Mesodermal cell (in vitro differentiated cells): ENCODE data around the gene ZNF358.
A peak's percentile ranks its signal among the peaks of the same experiment; 100 is the strongest.

Experiments
- H3K27ac ChIP-seq: 2 replicates; pipeline ENCODE4 v1.7.0; 2013; ENCODE audit warnings: mild to moderate bottlenecking, low read depth, low read length, moderate library complexity; ENCODE audit not compliant: severe bottlenecking
- H3K36me3 ChIP-seq: 2 replicates; pipeline ENCODE4 v1.7.1; 2013; ENCODE audit warnings: mild to moderate bottlenecking, low read length, moderate library complexity; ENCODE audit not compliant: control insufficient read depth, insufficient read depth
- H3K4me1 ChIP-seq: one replicate; pipeline ENCODE4 v1.7.1; 2013; ENCODE audit warnings: mild to moderate bottlenecking, low read length; ENCODE audit not compliant: insufficient read depth, control insufficient read depth, poor library complexity, severe bottlenecking
- H3K4me3 ChIP-seq: 2 replicates; pipeline ENCODE4 v1.7.0; 2013; ENCODE audit warnings: low read length, control low read depth, mild to moderate bottlenecking; ENCODE audit not compliant: insufficient read depth, poor library complexity, severe bottlenecking; ENCODE audit errors: extremely low read depth
- H3K9me3 ChIP-seq: 2 replicates; pipeline ENCODE4 v1.7.1; 2013; ENCODE audit warnings: mild to moderate bottlenecking, low read length, moderate library complexity; ENCODE audit not compliant: control insufficient read depth
- WGBS, 2 experiments: methylation state at CpG; one replicate each; pipeline ENCODE4 v1.1.5; 2013; ENCODE audit warnings: missing lambda C conversion rate in 2 of 2; ENCODE audit not compliant: insufficient coverage in 2 of 2; 5-methylcytosine and 5-hydroxymethylcytosine counted together

Gene ZNF358

DNA sequence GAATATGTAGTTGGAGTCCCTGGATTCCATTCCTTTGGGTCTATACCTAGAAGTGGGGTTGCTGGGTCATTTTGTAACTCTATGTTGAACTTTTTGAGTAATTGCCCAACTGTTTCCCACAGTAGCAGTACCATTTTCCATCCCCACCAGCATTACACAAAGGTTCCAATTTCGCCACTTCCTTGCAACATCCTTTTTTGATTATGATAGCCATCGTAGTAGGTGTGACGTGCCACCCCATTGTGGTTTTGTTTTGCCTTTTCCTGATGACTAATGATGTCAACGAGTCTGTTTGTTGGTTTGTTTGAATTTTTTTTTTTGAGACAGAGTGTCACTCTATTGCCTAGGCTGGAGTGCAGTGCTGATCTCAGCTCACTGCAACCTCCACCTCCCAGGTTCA lies 23.8 kb upstream of the ZNF358 start:
- no peaks in the 10 kb centered on the region for H3K36me3 ChIP-seq
- H3K27ac ChIP-seq, result no peak overlapping the region
- H3K4me1 ChIP-seq, result peaks cover 7% of the 10 kb centered on the region
- H3K4me3 ChIP-seq, result no peak overlapping the region
- H3K9me3 ChIP-seq, result no peaks in the 10 kb centered on the region
- 83 to 100% methylated on average over 2 to 3 of the region's 4 CpGs for WGBS, 2 experiments

DNA sequence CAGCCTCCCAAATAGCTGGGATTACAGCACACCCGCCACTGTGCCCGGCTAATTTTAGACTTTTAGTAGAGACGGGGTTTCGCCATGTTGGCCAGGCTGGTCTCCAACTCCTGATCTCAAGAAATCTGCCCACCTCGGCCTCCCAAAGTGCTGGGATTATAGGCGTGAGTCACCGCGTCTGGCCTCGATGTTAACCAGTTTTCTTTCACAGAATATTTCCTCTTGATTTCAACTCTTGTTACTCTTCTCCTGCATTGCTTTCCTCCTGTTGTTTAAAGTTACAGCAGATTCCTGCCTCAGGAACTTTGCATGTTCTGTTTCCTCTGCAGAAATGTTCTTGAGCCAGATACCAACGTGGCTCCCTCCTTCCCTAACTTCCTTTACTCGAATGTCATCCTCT lies 23.3 kb upstream of the ZNF358 start:
- Histone ChIP-seq H3K36me3 (no peaks in the 10 kb centered on the region), H3K27ac (no peak overlapping the region), H3K9me3 (no peaks in the 10 kb centered on the region), H3K4me1 (peaks cover 7% of the 10 kb centered on the region), H3K4me3 (no peak overlapping the region)
- WGBS, 2 experiments, result 90 to 93% methylated on average over 10 to 11 of the region's 11 CpGs

DNA sequence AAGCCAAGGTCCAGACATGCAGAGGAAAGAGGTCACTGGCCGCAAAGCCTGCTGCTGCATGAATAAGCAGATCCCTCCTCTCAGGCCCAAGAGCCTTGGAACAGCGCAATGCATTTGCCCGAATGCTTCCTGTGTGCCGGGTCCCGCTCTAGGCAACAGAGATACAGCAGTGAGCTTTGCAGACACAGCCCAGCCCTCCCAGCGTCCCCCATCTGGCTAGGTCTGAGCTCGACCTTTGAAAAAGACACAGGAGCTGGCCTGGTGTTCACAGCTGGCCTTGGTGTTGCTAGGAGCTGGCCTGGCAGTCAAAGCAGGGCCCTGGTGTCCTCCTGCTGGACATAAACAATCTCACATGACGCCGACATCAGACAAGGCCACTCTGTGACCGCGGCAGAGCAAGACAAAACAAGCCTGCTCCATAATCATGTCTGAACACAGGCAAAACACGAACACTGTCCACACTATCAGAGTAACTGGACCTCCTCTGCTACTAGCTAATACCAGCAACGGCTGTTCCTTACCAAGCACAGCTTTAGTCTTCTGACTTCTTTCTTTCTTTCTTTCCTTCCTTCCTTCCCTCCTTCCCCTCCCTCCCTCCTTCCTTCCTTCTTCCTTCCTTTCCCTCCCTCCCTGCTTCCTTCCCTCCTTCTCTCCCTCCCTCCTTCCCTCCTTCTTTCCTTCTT lies 21.3 kb upstream of the ZNF358 start:
- Histone ChIP-seq H3K4me3 (no peak overlapping the region), H3K36me3 (no peaks in the 10 kb centered on the region), H3K9me3 (no peaks in the 10 kb centered on the region), H3K4me1 (peaks cover 3% of the 10 kb centered on the region), H3K27ac (peak overlapping the region; percentile 37)
- 75 to 88% methylated on average over 9 to 13 of the region's 13 CpGs for WGBS, 2 experiments

DNA sequence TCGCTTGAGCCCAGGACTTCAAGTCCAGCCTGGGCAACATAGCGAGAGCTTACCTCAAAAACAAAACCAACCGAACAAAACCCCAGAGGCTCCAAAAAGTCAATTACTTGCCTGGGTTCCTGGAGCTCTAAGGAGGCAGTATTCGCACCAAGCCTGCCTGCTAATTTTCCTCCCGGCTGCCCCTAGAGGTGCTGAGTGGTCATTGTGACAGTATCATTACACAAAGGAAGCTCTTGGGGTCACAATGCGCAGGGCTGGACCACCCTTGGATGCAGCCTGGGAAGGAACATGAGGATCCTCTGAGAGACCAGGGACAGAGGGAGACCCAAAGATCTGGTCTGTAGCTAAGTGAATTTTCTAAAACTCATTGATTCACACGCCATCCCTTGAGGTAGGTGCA lies 18.6 kb upstream of the ZNF358 start:
- 57 to 62% methylated on average over 7 of the region's 7 CpGs for WGBS, 2 experiments
- H3K27ac ChIP-seq, result no peak overlapping the region
- H3K4me1 ChIP-seq, result peaks cover 3% of the 10 kb centered on the region
- no peaks in the 10 kb centered on the region for H3K36me3 ChIP-seq
- H3K4me3 ChIP-seq, result no peak overlapping the region
- H3K9me3 ChIP-seq, result no peaks in the 10 kb centered on the region

DNA sequence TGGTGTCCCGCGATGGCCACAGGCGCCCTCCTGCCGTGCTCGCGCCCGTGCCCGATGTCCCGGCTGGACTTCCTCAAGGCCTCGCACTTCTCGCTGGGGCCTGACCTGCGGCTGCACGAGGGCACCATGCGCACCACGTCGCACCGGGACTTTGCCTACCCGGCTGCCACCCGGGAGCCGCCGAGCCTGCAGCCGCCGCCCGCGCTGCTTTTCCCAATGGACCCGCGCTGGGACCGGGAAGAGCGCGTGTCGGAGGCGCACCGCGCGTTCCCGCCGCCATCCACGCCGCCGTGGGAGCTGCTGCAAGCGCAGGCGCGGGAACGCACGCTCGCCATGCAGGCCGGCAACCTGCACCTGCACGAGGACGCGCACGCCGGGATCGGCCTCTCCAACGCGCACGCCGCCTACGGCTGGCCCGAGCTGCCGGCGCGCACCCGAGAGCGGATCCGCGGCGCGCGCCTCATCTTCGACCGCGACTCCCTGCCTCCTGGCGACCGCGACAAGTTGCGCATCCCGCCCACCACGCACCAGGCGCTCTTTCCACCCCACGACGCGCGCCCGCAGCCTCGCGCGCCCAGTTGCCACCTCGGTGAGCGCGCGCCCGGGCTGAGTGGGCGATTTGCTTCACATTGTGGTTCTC lies 15.0 kb upstream of the ZNF358 start:
- Histone ChIP-seq H3K4me3 (peak overlapping the region; percentile 31), H3K9me3 (no peaks in the 10 kb centered on the region), H3K4me1 (no peaks in the 10 kb centered on the region), H3K36me3 (no peaks in the 10 kb centered on the region), H3K27ac (no peak overlapping the region)
- WGBS, 2 experiments, result 2 to 3% methylated on average over 85 to 87 of the region's 93 CpGs

DNA sequence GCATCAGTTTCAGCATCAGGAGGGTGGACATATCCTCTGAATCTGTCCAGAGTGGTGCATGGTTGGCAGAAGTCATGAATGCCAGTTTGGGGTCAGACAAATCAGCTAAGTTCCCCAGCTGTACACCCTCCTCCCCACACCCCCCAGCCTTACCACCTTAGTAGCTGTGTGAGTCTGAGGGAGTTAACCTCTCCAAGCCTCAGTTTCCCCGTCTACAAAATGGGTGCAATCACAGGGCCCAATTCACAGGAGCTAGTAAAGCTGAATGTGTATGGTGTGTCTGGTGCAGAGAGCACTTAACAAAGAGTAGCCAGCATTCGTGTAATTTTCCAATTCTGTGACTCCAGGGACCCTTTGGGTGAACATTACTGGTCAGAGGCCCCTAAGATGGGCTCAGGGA lies 13.4 kb upstream of the ZNF358 start:
- no peaks in the 10 kb centered on the region for H3K4me1 ChIP-seq
- WGBS, 2 experiments, result 40 to 59% methylated on average over 1 to 2 of the region's 2 CpGs
- no peaks in the 10 kb centered on the region for H3K9me3 ChIP-seq
- no peak overlapping the region for H3K27ac ChIP-seq
- H3K36me3 ChIP-seq, result no peaks in the 10 kb centered on the region
- H3K4me3 ChIP-seq, result no peak overlapping the region

DNA sequence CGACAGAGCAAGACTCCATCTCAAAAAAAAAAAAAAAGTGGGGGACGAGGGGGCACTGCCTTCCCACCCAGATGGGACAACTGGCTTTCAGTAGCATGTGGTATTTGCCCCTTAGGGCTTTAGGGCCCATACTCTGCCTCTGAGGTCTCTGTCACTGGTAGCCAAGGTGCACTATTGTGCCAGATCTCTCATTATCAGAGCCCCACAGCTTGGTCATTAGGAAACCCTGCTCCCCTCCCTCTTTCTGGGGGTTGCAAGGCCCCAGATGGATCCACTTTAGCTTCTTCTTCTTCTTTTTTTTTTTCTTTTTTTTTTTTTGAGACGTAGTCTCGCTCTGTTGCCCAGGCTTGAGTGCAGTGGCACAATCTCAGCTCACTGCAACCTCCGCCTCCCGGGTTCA lies 11.2 kb upstream of the ZNF358 start:
- no peak overlapping the region for H3K4me3 ChIP-seq
- H3K27ac ChIP-seq, result no peak overlapping the region
- H3K4me1 ChIP-seq, result no peaks in the 10 kb centered on the region
- no peaks in the 10 kb centered on the region for H3K9me3 ChIP-seq
- H3K36me3 ChIP-seq, result no peaks in the 10 kb centered on the region
- 72 to 93% methylated on average over 2 of the region's 6 CpGs for WGBS, 2 experiments

DNA sequence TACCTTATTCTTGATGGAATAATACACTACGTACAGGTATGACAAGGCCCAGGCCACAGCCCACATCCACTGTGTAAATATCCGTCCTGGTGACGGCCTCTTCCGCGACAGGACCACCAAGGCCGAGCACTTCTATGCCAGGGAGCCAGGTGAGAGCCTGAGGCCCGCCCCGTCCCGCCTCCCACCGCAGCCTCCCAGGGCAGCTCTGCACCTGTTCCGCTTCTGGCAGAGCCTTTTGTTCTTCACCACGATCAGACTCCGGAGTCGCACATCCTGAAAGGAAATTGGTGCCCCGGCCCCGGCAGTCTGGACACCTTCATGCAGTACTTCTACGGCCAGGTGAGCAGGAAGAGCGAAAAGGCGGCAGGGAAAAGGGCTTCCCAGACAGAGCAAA lies 10.6 kb upstream of the ZNF358 start:
- no peaks in the 10 kb centered on the region for H3K36me3 ChIP-seq
- WGBS, 2 experiments, result 87 to 93% methylated on average over 17 to 19 of the region's 19 CpGs
- no peak overlapping the region for H3K27ac ChIP-seq
- H3K4me3 ChIP-seq, result no peak overlapping the region
- H3K9me3 ChIP-seq, result no peaks in the 10 kb centered on the region
- no peaks in the 10 kb centered on the region for H3K4me1 ChIP-seq

DNA sequence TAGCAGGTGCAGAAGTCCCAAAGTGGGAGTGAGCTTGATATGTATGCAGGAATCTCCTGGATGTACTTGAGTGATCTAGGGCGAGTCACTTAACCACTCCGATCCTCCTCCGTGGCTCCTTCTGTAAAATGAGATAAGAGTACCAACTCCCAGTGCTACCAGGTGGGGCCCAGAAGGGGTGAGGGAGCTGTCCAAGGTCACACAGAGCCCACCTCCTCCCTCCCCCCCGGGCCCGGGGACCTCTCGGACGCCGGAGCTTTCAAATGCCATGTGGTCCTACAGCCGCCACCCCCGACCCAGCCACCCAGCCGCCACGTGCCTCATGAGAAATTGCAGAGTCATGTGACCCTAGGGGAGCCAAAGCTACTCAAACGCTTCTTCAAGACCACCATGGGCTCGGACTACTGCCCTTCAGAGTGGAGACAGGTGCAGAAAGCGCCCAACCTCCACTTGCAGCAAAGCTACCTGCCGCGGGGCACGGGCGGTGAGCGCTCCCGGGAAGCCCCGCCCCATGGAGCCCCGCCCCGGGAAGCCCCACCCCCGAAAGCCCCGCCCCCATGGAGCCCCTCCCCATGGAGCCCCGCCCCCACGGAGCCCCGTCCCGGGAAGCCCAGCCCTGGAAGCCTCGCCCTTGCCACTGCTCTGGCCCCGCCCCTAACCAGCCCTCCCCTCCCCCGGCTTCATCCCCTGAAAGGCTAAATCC lies 10.1 kb upstream of the ZNF358 start:
- Histone ChIP-seq H3K36me3 (no peaks in the 10 kb centered on the region), H3K27ac (no peak overlapping the region), H3K4me3 (no peak overlapping the region), H3K9me3 (no peaks in the 10 kb centered on the region), H3K4me1 (no peaks in the 10 kb centered on the region)
- WGBS, 2 experiments, result 4 to 19% methylated on average over 9 to 18 of the region's 33 CpGs

DNA sequence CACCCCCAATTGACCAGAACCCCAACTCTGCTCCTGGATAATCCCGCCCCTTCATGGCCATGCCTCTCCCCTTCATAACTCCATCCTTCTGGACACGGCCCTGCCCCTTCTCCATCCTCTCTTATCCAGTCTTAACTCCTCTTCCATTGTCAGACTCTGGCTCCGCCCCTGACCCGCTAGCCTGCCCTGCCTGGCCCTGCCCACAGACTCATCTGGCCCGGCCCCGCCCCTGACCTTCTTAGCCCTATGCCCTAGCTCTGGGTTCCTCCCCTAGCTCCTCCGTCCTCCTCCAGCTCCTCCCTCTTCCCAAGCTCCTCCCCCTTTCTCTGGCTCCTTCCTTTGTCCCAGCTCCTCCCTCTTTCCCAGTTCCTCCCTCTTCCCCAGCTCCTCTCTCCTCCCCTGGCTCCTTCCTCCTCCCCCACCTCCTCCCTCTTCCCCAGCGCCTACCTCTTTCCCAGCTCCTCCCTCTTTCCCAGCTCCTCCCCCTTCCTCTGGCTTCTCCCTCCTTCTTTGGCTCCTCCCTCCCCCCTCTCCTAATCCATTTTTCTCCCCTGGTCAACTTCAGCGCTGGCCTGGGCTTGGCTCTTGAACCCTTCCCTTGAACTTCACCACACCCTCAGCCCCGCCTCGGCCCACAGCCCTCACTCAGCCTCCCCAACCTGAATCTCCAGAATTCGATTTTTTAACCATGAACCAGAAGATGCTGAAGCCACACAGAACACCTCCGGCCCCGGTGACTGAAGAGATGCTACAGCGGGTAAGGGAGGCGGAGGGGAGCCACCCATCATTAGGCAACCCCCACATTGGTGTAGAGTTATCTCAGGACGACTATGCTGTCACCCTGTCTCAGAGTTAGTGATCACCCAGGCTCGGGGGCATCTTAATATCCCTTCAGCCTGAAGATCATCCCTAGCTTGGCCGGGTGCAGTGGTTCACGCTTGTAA lies 9.2 kb upstream of the ZNF358 start:
- Histone ChIP-seq H3K9me3 (no peaks in the 10 kb centered on the region), H3K4me3 (no peak overlapping the region), H3K27ac (no peak overlapping the region), H3K4me1 (no peaks in the 10 kb centered on the region), H3K36me3 (no peaks in the 10 kb centered on the region)
- WGBS, 2 experiments, result 41 to 49% methylated on average over 15 to 16 of the region's 20 CpGs
